HFF-Myc (cell line): Measurements from ENCODE around the gene LYRM4.

ENCODE experiments used
- DNase-seq: peaks from one replicate; pipeline ENCODE4 v3.0.0-alpha.2; 2011; ENCODE audit warnings: low read depth; ENCODE audit errors: extremely low read depth
- H3K4me3 ChIP-seq: replicated peaks from 2 replicates; pipeline ENCODE4 v1.5.1; 2011; ENCODE audit warnings: low read depth, mild to moderate bottlenecking, control low read depth, low read length
- TF ChIP-seq, protein P1 (sequence below): IDR thresholded peaks from 2 replicates; pipeline ENCODE4 v1.5.1; 2012; ENCODE audit warnings: mild to moderate bottlenecking, low read depth, low read length, control low read depth; ENCODE audit errors: missing control alignments

LYRM4 gene

DNA sequence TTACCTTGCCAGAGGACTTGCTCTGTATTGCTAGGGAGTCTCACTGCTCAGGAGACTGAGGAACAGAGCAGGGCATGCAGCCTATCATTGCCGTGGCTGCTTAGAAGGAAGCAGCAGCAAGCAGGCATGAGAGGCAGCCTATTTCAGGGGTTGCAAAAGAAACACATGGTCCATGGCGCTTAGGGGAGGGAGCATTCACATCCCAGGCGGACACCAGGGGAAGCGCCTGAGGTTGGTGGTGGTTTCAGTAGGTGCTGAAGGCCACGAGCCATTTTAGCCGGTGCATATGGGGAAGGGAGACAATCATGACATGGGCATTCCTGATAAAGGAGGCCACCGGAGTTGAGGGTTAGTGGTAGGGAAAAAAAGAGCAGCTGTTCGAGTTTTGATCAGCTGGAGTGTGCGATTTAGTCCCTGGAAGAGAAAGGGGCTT lies 21.5 kb upstream of the LYRM4 start:
- H3K4me3 ChIP-seq: no peak overlapping the region
- TF ChIP-seq, protein P1, sequence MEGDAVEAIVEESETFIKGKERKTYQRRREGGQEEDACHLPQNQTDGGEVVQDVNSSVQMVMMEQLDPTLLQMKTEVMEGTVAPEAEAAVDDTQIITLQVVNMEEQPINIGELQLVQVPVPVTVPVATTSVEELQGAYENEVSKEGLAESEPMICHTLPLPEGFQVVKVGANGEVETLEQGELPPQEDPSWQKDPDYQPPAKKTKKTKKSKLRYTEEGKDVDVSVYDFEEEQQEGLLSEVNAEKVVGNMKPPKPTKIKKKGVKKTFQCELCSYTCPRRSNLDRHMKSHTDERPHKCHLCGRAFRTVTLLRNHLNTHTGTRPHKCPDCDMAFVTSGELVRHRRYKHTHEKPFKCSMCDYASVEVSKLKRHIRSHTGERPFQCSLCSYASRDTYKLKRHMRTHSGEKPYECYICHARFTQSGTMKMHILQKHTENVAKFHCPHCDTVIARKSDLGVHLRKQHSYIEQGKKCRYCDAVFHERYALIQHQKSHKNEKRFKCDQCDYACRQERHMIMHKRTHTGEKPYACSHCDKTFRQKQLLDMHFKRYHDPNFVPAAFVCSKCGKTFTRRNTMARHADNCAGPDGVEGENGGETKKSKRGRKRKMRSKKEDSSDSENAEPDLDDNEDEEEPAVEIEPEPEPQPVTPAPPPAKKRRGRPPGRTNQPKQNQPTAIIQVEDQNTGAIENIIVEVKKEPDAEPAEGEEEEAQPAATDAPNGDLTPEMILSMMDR: no peak
- no peak for DNase-seq

DNA sequence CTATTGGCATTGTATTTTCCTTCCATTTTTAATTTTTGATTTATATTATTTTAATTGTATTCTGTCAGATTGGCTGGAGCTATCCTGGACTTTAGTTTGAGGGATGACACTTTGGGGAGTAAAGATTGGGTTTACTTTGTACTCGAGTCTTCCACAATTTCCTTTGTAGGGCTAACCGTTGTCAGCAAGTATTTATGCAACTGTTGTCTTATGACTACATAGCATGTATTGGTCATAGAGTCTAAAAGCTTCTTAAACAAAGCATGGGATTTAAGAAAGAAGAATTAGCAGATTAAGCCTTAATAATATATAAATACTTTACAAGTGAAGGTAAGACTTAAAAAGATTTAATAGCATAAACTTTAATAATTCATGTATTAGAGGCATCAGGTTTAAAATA lies 20.2 kb upstream of the LYRM4 start:
- no peak overlapping the region for H3K4me3 ChIP-seq
- TF ChIP-seq, protein P1: no peak
- DNase-seq: no peak

DNA sequence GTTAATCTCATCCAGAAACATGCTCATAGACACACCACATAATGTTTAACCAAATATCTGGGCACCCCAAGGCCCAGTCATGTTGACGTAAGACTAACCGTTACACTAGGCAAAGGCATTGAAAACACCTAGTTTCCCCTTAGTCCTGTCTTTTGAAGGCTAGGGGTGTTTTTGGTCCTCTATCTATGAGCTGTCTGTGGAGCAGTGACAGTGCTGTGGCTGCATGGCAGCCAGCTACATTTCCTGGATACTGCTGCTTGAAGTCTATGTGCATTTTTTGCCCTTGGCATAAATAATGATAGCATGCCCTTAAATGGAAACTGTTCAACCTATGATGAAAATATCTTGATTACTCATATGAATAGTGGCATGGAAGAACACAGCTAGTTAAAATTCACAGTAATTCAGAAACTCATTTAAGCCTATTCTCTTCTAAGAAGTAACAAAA lies 19.2 kb upstream of the LYRM4 start:
- TF ChIP-seq, protein P1: no peak
- H3K4me3 ChIP-seq: no peak overlapping the region
- DNase-seq: no peak

DNA sequence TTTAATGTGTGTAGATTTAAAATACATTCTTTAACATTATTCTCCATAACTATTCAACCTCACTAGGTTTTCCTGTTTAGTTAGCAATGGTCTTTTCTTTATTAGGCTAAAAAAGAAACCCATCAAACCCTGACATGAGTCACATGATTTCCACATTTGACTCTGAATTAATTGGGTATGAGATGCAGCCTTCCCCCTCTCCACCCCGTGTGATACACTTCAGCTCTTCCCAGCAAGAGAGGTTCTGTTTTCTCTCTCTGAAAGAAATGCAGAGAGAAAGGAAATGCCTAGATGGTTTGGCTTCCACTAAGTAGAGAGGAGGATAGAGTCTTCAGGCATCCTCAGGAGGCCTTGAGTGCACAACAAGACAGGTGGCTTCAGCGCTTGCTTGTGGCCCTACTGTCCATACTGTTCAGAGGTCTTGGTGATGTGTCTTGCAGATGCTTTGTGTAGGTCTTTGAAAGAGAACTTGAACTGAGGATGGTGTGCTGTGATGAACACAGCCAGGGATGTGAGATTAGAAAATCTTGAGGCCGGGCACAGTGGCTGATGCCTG lies 17.9 kb upstream of the LYRM4 start:
- H3K4me3 ChIP-seq: no peak overlapping the region
- no peak for DNase-seq
- TF ChIP-seq, protein P1: no peak

DNA sequence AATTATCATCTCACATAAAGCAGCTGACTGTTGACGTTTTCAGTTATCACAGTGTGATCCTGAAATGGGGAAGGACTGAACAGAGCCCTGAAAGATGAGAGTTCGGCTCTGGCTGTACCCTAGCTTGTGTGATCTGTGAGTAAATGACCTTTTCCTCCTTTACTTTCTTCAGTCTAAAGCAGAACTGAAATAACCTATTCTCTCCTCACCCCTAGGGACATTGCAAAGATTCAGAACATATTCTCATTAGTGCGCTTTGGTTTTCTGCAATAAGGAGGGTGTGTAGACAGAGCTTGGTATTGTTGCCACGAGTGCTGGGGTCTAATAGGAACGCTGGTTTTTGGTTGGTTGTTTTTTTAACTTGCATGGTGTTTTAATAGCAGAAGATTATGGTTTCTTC lies 17.3 kb upstream of the LYRM4 start:
- no peak for DNase-seq
- H3K4me3 ChIP-seq: no peak overlapping the region
- TF ChIP-seq, protein P1: no peak

DNA sequence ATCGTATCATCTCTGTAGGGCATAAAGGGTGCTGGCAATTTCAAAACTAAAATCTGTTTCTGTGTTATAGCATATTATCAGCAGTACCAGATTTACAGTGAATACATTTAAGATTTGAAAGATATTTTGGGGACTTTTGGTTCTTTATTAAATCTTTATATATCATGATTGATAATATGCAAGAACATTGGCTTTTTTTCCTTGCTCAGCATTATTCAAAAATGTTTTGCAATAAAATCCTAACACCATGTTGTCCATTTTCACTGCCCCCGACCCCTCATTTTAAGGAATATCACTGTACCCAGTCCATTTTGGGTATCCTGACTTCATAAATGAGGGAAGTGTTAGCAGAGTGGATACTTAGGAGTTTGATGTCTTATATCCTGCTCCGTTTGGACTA lies 16.8 kb upstream of the LYRM4 start:
- no peak overlapping the region for H3K4me3 ChIP-seq
- DNase-seq: no peak
- TF ChIP-seq, protein P1: no peak

DNA sequence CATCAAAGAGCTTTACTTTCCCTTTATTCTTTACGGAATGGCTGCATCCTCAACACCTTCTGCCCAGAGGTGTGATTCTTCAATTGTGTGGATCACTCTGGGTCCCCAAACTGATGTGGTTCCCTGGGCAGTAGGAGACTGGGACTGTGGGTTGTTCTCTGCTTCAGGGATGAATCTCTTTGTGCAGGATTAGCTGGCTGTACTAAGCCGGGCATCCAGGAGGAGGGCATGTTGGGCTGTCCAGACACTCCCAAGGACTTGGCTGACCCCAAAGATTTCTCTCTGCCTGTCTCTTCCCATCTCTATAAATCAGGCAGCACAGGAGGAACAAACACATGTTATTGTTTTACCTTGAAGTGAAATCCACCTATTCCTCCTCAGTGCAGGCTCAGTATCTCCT lies 15.8 kb upstream of the LYRM4 start:
- TF ChIP-seq, protein P1: no peak
- H3K4me3 ChIP-seq: no peak overlapping the region

More for the DNA sequence above, 15.8 kb upstream of the LYRM4 start:
- DNase-seq: no peak
